OCI-LY7 (cell line): Measurements from ENCODE around the gene HACD2. TPM values are rescaled to one million over a fixed set of nuclear protein-coding genes. Genes with fewer than 3 reads are reported as not detected.

Experiments used
- BruUV-seq: library from RNA; stranded (reverse); fragments of 400-500 nt; replicated peaks from 2 replicates; lab custom pipeline; 2021; lab: Mats Ljungman, UMichigan
- CTCF ChIA-PET: fragments of 300-600 bp; sonication (Branson Sonifier 250); formaldehyde crosslinking; loops from one replicate; lab custom pipeline; 2022; ENCODE audit warnings: antibody characterized with exemption; ENCODE audit not compliant: unreplicated experiment; lab: Charles Lee
- POLR2A ChIA-PET: fragments of 300-600 bp; sonication (Branson Sonifier 250); formaldehyde crosslinking; loops from one replicate; lab custom pipeline; 2022; ENCODE audit warnings: antibody characterized with exemption; lab: Charles Lee
- DNase-seq: peaks from one replicate; pipeline ENCODE4 v3.0.0-alpha.2; 2015; ENCODE audit warnings: low spot score
- H2AFZ ChIP-seq: fragments of 200-600 bp; sonication (generic), shearing (Covaris generic); 2 replicates; pipeline ENCODE4 v1.6.1; 2014; ENCODE audit warnings: mild to moderate bottlenecking, antibody characterized with exemption, low read length, moderate library complexity
- H3K27ac ChIP-seq: fragments of 200-600 bp; sonication (generic); 2 replicates; pipeline ENCODE4 v1.5.1; 2014; ENCODE audit warnings: mixed run types, low read depth, mild to moderate bottlenecking, moderate library complexity, low read length, inconsistent platforms; ENCODE audit not compliant: poor library complexity, severe bottlenecking
- H3K36me3 ChIP-seq: fragments of 200-600 bp; sonication (generic); 2 replicates; pipeline ENCODE4 v1.6.1; 2014; ENCODE audit warnings: mild to moderate bottlenecking, antibody characterized with exemption, low read length, moderate library complexity, mixed read lengths; ENCODE audit not compliant: insufficient read depth
- H3K4me1 ChIP-seq: fragments of 200-600 bp; sonication (generic); 2 replicates; pipeline ENCODE4 v1.5.1; 2014; ENCODE audit warnings: mild to moderate bottlenecking, low read length; ENCODE audit not compliant: insufficient read depth, poor library complexity, severe bottlenecking
- H3K4me2 ChIP-seq: fragments of 200-600 bp; sonication (generic); 2 replicates; pipeline ENCODE4 v1.6.1; 2014; ENCODE audit warnings: mild to moderate bottlenecking, low read length
- H3K4me3 ChIP-seq: fragments of 200-600 bp; sonication (generic); 2 replicates; pipeline ENCODE4 v1.5.1; 2014; ENCODE audit warnings: mild to moderate bottlenecking, low read depth, low read length; ENCODE audit not compliant: poor library complexity, severe bottlenecking
- H3K79me2 ChIP-seq: fragments of 200-600 bp; sonication (generic); 2 replicates; pipeline ENCODE4 v1.6.1; 2016; ENCODE audit warnings: low read depth, mild to moderate bottlenecking, low read length, moderate library complexity, mixed read lengths; ENCODE audit not compliant: insufficient read depth
- H3K9me2 ChIP-seq: fragments of 200-600 bp; sonication (generic); 2 replicates; pipeline ENCODE4 v1.6.1; 2016; ENCODE audit warnings: mild to moderate bottlenecking, low read length, mixed read lengths; ENCODE audit not compliant: insufficient read depth
- H3K9me3 ChIP-seq: fragments of 200-600 bp; sonication (generic); 2 replicates; pipeline ENCODE4 v1.6.1; 2014; ENCODE audit warnings: mild to moderate bottlenecking, mixed run types, low read length, mixed read lengths
- H4K20me1 ChIP-seq: fragments of 200-600 bp; sonication (generic); 2 replicates; pipeline ENCODE4 v1.6.1; 2014; ENCODE audit warnings: mild to moderate bottlenecking, antibody characterized with exemption, low read length, moderate library complexity, mixed read lengths; ENCODE audit not compliant: insufficient read depth
- CTCF ChIP-seq: fragments of 200-600 bp; sonication (generic); conservative IDR thresholded peaks from 2 replicates; pipeline ENCODE4 v1.5.1; 2014; ENCODE audit warnings: mild to moderate bottlenecking, antibody characterized with exemption, low read length, moderate library complexity, mixed read lengths
- EZH2phosphoT487 ChIP-seq: fragments of 200-600 bp; sonication (generic); IDR thresholded peaks from 2 replicates; pipeline ENCODE4 v1.6.1; 2018; ENCODE audit warnings: low read depth, borderline replicate concordance, mild to moderate bottlenecking, mixed run types, antibody characterized with exemption, low read length, moderate library complexity, mixed read lengths
- intact Hi-C: fragments of 100-400 bp; cut with micrococcal nuclease; formaldehyde crosslinking; loops from one replicate; pipeline ENCODE4 v1.10.0; 2022; ENCODE audit not compliant: unreplicated experiment
- total RNA-seq, 2 experiments: library from RNA; depleted of rRNA in 1 of 2; stranded (reverse); fragments of >200 nt in 1 of 2; shearing (Covaris generic) in 1 of 2; gene quantifications; 2 replicates each; pipeline ENCODE4 v1.2.3, GENCODE V29; 2014 to 2022

HACD2 gene
- total RNA-seq, 2 experiments from 2014 or later, result 10.2 to 22.5 TPM

DNA sequence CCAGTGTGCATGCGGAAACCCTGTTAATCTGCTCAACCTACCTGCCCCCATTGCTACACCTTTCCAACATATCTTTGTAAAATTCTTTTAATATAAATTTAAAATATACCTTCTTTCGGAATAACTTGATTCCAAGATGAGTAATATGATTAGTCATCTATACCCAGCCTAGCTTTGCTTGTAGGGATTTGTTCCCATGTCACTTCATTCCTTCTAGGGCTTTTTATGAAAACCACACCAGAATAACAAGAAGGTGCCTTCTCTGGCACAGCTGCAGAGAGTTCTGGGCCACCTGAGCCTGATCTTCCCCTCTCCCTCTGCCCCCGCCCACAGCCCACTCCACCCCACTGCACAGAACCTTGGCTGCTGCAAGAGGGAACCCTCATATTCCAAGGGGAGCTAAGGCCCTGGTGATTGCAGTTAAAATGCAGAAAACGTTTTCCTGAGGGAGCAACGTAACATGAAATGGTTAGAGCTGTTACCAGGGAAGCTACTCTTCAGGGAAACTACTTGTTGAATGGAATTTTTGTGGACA, 38.6 kb upstream of the HACD2 start:
- H3K9me3 ChIP-seq, result no peaks in the 10 kb centered on the region
- H3K4me1 ChIP-seq, result no peaks in the 10 kb centered on the region
- no peaks in the 10 kb centered on the region for H4K20me1 ChIP-seq
- no peak overlapping the region for H2AFZ ChIP-seq
- POLR2A ChIA-PET, result interaction anchor here (0.6 kb wide), 1 partner anchor 34 kb away, joined by 3 read pairs; no protein-coding TSS in a partner anchor
- no TSS peak for BruUV-seq
- no peak overlapping the region for H3K4me2 ChIP-seq
- no peak overlapping the region for H3K27ac ChIP-seq
- no peak for DNase-seq
- intact Hi-C loops, result no loop called here
- CTCF ChIA-PET, result no interaction called here
- no peak overlapping the region for H3K4me3 ChIP-seq
- TF ChIP-seq EZH2phosphoT487 (no peak), CTCF (no peak)
- H3K9me2 ChIP-seq, result no peaks in the 10 kb centered on the region
- no peaks in the 10 kb centered on the region for H3K36me3 ChIP-seq
- H3K79me2 ChIP-seq, result no peaks in the 10 kb centered on the region

DNA sequence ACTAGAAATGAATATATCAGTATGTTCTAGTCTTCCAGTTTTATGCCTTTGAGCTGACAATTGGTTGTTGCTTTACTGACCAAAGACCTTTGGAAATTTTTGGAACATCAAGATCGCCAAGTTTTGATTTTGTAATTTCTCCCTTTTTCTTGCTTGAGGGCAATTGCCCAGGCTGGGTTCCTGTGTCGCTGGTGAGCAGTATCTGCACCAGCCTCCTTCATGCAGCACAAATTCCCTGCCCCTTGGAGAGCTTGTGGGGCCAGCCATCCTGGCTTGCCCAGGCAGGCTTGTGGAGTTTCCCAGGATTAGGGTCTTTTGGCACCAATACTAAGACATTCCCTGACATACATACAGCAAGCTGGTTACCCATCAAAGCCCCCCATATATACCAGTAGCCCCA, 37.9 kb upstream of the HACD2 start:
- Histone ChIP-seq H4K20me1 (no peaks in the 10 kb centered on the region), H3K36me3 (no peaks in the 10 kb centered on the region), H3K4me2 (no peak overlapping the region), H3K9me2 (no peaks in the 10 kb centered on the region), H3K79me2 (no peaks in the 10 kb centered on the region), H3K27ac (no peak overlapping the region), H3K4me1 (no peaks in the 10 kb centered on the region), H3K9me3 (no peaks in the 10 kb centered on the region), H2AFZ (no peak overlapping the region), H3K4me3 (no peak overlapping the region)
- ChIA-PET POLR2A (no interaction called here), CTCF (no interaction called here)
- no TSS peak for BruUV-seq
- DNase-seq, result no peak
- no peak for TF ChIP-seq EZH2phosphoT487
- no peak for TF ChIP-seq CTCF
- intact Hi-C loops, result no loop called here

GRCh38 chr3:123621850-123622189, 37.0 kb upstream of the HACD2 start:
- H4K20me1 ChIP-seq, result no peaks in the 10 kb centered on the region
- no peak overlapping the region for H3K27ac ChIP-seq
- ChIA-PET POLR2A (no interaction called here), CTCF (no interaction called here)
- no peak overlapping the region for H3K4me2 ChIP-seq
- intact Hi-C loops, result no loop called here
- no peak for TF ChIP-seq CTCF
- TF ChIP-seq EZH2phosphoT487, result no peak
- no TSS peak for BruUV-seq
- H3K4me3 ChIP-seq, result no peak overlapping the region
- no peak overlapping the region for H2AFZ ChIP-seq
- no peaks in the 10 kb centered on the region for H3K36me3 ChIP-seq
- H3K9me3 ChIP-seq, result no peaks in the 10 kb centered on the region
- DNase-seq, result no peak
- H3K79me2 ChIP-seq, result no peaks in the 10 kb centered on the region
- H3K4me1 ChIP-seq, result no peaks in the 10 kb centered on the region
- H3K9me2 ChIP-seq, result no peaks in the 10 kb centered on the region
